HCT116 (cell line): ENCODE measurements around the gene ZNF318. TPM values are rescaled to one million over a fixed set of nuclear protein-coding genes. Genes with fewer than 3 reads are reported as not detected.

Experiments used
- ATAC-seq: fragments of 200-7000 bp; cut with Tn5 transposase; 2 replicates; pipeline ENCODE4 v1.9.1; 2020; ENCODE audit warnings: mild to moderate bottlenecking, moderate library complexity
- BruUV-seq: library from RNA; stranded (reverse); fragments of 400-500 nt; replicated peaks from 2 replicates; lab custom pipeline; 2021; lab: Mats Ljungman, UMichigan
- CTCF ChIA-PET: fragments of 300-600 bp; sonication (Branson Sonifier 250); formaldehyde crosslinking; loops from one replicate; lab custom pipeline; 2021; ENCODE audit warnings: antibody characterized with exemption; lab: Charles Lee
- POLR2A ChIA-PET: fragments of 300-600, 350-600 bp; sonication (Branson Sonifier 250); formaldehyde crosslinking; loops from one replicate; lab custom pipeline; 2021; ENCODE audit warnings: antibody characterized with exemption; lab: Charles Lee
- RAD21 ChIA-PET, 2 experiments: fragments of 300-600 bp; sonication (Branson Sonifier 250); formaldehyde crosslinking; loops; one replicate each; lab custom pipeline; 2023; ENCODE audit warnings: low total read pairs in 2 of 2; ENCODE audit not compliant: uncharacterized antibody in 2 of 2, unreplicated experiment in 2 of 2, low non-redundant PET in 1 of 2; lab: Charles Lee
- DNase-seq: peaks from one replicate; pipeline ENCODE4 v3.0.0-alpha.2; 2010; ENCODE audit warnings: low read depth, low spot score
- H2AFZ ChIP-seq: fragments of 200-600 bp; shearing (Covaris generic), sonication (generic); 2 replicates; pipeline ENCODE4 v1.6.1; 2017; ENCODE audit warnings: low read depth, mixed run types, mixed read lengths, antibody characterized with exemption, low read length; ENCODE audit not compliant: poor library complexity, severe bottlenecking
- H3K27ac ChIP-seq: 2 replicates; pipeline ENCODE4 v1.5.1; 2012; ENCODE audit warnings: low read depth, low read length
- H3K27me3 ChIP-seq: fragments of 200-600 bp; sonication (generic); 2 replicates; pipeline ENCODE4 v1.6.1; 2016; ENCODE audit warnings: mixed run types, low read length, mixed read lengths; ENCODE audit not compliant: insufficient read depth
- H3K36me3 ChIP-seq, 2 experiments: fragments of 200-500 bp in 1 of 2; fragments of 200-600 bp in 1 of 2; sonication (Bioruptor generic) in 1 of 2; sonication (generic) in 1 of 2; 2 replicates each; pipeline versions ENCODE4 v1.5.1 to v1.6.1; 2014 to 2016; ENCODE audit warnings: low read length in 2 of 2, inconsistent platforms in 1 of 2, mixed read lengths in 1 of 2, mixed run types in 1 of 2; ENCODE audit not compliant: insufficient read depth in 2 of 2, control insufficient read depth in 1 of 2
- H3K4me1 ChIP-seq, 2 experiments: fragments of 200-600 bp in 1 of 2; sonication (generic) in 1 of 2; 2 replicates each; pipeline versions ENCODE4 v1.5.1 to v1.6.1; 2012 to 2017; ENCODE audit warnings: low read length in 2 of 2, inconsistent platforms in 1 of 2, mild to moderate bottlenecking in 1 of 2, mixed read lengths in 1 of 2, mixed run types in 1 of 2, moderate library complexity in 1 of 2; ENCODE audit not compliant: insufficient read depth in 2 of 2, control insufficient read depth in 1 of 2
- H3K4me2 ChIP-seq: fragments of 200-600 bp; sonication (generic); 2 replicates; pipeline ENCODE4 v1.6.1; 2017; ENCODE audit warnings: mixed run types, low read length, mixed read lengths
- H3K4me3 ChIP-seq, 2 experiments: fragments of 200-600 bp in 1 of 2; sonication (generic) in 1 of 2; replicated peaks in 1 of 2; 2 replicates each; pipeline ENCODE4 v1.5.1; 2011 to 2016; ENCODE audit warnings: low read length in 2 of 2, control low read depth in 1 of 2, low read depth in 1 of 2, mild to moderate bottlenecking in 1 of 2, mixed read lengths in 1 of 2, mixed run types in 1 of 2
- H3K79me2 ChIP-seq: fragments of 200-600 bp; sonication (generic); 2 replicates; pipeline ENCODE4 v1.6.1; 2017; ENCODE audit warnings: mild to moderate bottlenecking, mixed run types, low read length, moderate library complexity, mixed read lengths; ENCODE audit not compliant: insufficient read depth
- H3K9ac ChIP-seq: fragments of 200-600 bp; sonication (generic); 2 replicates; pipeline ENCODE4 v1.6.1; 2016; ENCODE audit warnings: low read length, mixed read lengths
- H3K9me2 ChIP-seq: fragments of 200-600 bp; sonication (generic), shearing (Covaris generic); 2 replicates; pipeline ENCODE4 v1.6.1; 2017; ENCODE audit warnings: mixed run types, mild to moderate bottlenecking, moderate library complexity; ENCODE audit not compliant: insufficient read depth
- H3K9me3 ChIP-seq, 2 experiments: fragments of 200-500 bp in 1 of 2; fragments of 200-600 bp in 1 of 2; sonication (Bioruptor generic) in 1 of 2; sonication (generic) in 1 of 2; 2 replicates each; pipeline ENCODE4 v1.6.1; 2014 to 2017; ENCODE audit warnings: low read length in 2 of 2, mixed read lengths in 2 of 2, inconsistent platforms in 1 of 2, low read depth in 1 of 2, mild to moderate bottlenecking in 1 of 2, mixed run types in 1 of 2, moderate library complexity in 1 of 2; ENCODE audit not compliant: control insufficient read depth in 1 of 2, insufficient read depth in 1 of 2
- H4K20me1 ChIP-seq: fragments of 200-600 bp; sonication (generic), shearing (Covaris generic); 2 replicates; pipeline ENCODE4 v1.6.1; 2017; ENCODE audit warnings: mixed run types, mild to moderate bottlenecking, moderate library complexity; ENCODE audit not compliant: insufficient read depth
- CBX3 ChIP-seq: IDR thresholded peaks from 2 replicates; pipeline ENCODE4 v1.6.1; 2012; ENCODE audit warnings: low read depth
- EGR1 ChIP-seq: IDR thresholded peaks from 2 replicates; pipeline ENCODE4 v1.6.1; 2012; ENCODE audit warnings: low read depth
- ELF1 ChIP-seq: IDR thresholded peaks from 2 replicates; pipeline ENCODE4 v1.6.1; 2012; ENCODE audit warnings: low read depth, borderline replicate concordance
- EZH2 ChIP-seq: fragments of 200-600 bp; sonication (generic); IDR thresholded peaks from 2 replicates; pipeline ENCODE4 v1.6.1; 2017; ENCODE audit warnings: antibody characterized with exemption, mixed run types
- EZH2phosphoT487 ChIP-seq: fragments of 200-600 bp; IDR thresholded peaks from 2 replicates; pipeline ENCODE4 v1.6.1; 2018; ENCODE audit warnings: antibody characterized with exemption, borderline replicate concordance
- JUND ChIP-seq: IDR thresholded peaks from 2 replicates; pipeline ENCODE4 v1.6.1; 2012
- POLR2A ChIP-seq: IDR thresholded peaks from 2 replicates; pipeline ENCODE4 v1.7.0; 2011; ENCODE audit warnings: borderline replicate concordance; ENCODE audit not compliant: insufficient read depth, insufficient read length; ENCODE audit errors: extremely low read depth
- RAD21 ChIP-seq: IDR thresholded peaks from 2 replicates; pipeline ENCODE4 v1.6.1; 2012; ENCODE audit warnings: low read depth, mild to moderate bottlenecking
- SIN3A ChIP-seq: IDR thresholded peaks from 2 replicates; pipeline ENCODE4 v1.6.1; 2012; ENCODE audit warnings: low read depth
- SP1 ChIP-seq: IDR thresholded peaks from 2 replicates; pipeline ENCODE4 v1.6.1; 2012; ENCODE audit warnings: low read depth
- SRF ChIP-seq: IDR thresholded peaks from 2 replicates; pipeline ENCODE4 v1.6.1; 2012; ENCODE audit warnings: low read depth
- TCF7L2 ChIP-seq: IDR thresholded peaks from 2 replicates; pipeline ENCODE4 v1.7.0; 2011; ENCODE audit warnings: borderline replicate concordance, inconsistent platforms; ENCODE audit not compliant: insufficient read depth, insufficient read length; ENCODE audit errors: extremely low read depth
- YY1 ChIP-seq: IDR thresholded peaks from 2 replicates; pipeline ENCODE4 v1.6.1; 2011; ENCODE audit warnings: low read length, low read depth, moderate library complexity, mild to moderate bottlenecking; ENCODE audit not compliant: insufficient replicate concordance; ENCODE audit errors: extremely low read depth
- ZFX ChIP-seq: fragments of 450-650 bp; IDR thresholded peaks from 2 replicates; pipeline ENCODE4 v1.6.1; 2017
- ZNF274 ChIP-seq: fragments of 200-500 bp; sonication (Bioruptor generic); IDR thresholded peaks from 2 replicates; pipeline ENCODE4 v1.6.1; 2014; ENCODE audit warnings: mild to moderate bottlenecking, low read depth, low read length, inconsistent platforms
- intact Hi-C: fragments of 100-400 bp; cut with micrococcal nuclease; formaldehyde crosslinking; loops from 2 replicates; pipeline ENCODE4 v1.10.0; 2022
- total RNA-seq: library from RNA; stranded (reverse); gene quantifications from one replicate; pipeline ENCODE4 v1.2.1, GENCODE V29; 2021; ENCODE audit not compliant: unreplicated experiment
- TF ChIP-seq, protein P1 (sequence below), 3 experiments: fragments of 200-600 bp in 1 of 3; sonication (generic) in 1 of 3; IDR thresholded peaks in 2 of 3; conservative IDR thresholded peaks in 1 of 3; 2 replicates each; pipeline ENCODE4 v1.5.1; 2012 to 2017; ENCODE audit warnings: low read depth in 2 of 3, low read length in 2 of 3, antibody characterized with exemption in 1 of 3, borderline replicate concordance in 1 of 3, control low read depth in 1 of 3, mild to moderate bottlenecking in 1 of 3, mixed read lengths in 1 of 3, mixed run types in 1 of 3, moderate library complexity in 1 of 3; ENCODE audit not compliant: insufficient read depth in 1 of 3
- TF ChIP-seq, protein P2 (sequence below): IDR thresholded peaks from 2 replicates; pipeline ENCODE4 v1.6.1; 2012
- TF ChIP-seq, protein P3 (sequence below): IDR thresholded peaks from 2 replicates; pipeline ENCODE4 v1.6.1; 2011; ENCODE audit warnings: mild to moderate bottlenecking, low read length, moderate library complexity; ENCODE audit not compliant: insufficient replicate concordance; ENCODE audit errors: extremely low read depth
- TF ChIP-seq, protein P4 (sequence below): IDR thresholded peaks from 2 replicates; pipeline ENCODE4 v1.6.1; 2012
- TF ChIP-seq, protein P5 (sequence below): IDR thresholded peaks from 2 replicates; pipeline ENCODE4 v1.6.1; 2012; ENCODE audit warnings: low read depth

The ZNF318 gene
- total RNA-seq, 1 experiment from 2014 or later, result 15.2 TPM

DNA sequence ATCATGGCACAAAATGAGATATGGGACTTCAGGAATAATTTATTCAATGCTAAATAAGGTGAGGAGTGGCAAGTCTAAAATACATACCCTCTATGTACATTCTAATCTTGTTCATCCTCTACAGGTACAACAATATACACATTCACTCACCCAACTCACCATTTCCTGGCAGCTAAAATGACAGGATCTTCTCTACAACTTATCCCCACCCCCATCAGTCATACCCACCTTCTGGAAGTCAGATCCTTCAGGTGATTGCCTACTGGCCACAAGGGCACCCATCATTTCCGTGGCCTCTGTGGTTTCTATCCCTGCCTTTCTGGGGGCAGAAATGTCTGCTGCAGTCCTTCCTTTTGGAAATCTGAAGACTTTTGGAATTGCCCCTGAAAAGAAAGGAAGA, 38.0 kb downstream of the ZNF318 start:
- Histone ChIP-seq H3K27ac (no peak overlapping the region), H3K36me3 (no peaks in the 10 kb centered on the region), H3K4me2 (no peak overlapping the region), H3K4me3 (no peak overlapping the region), H2AFZ (no peak overlapping the region), H3K9me2 (no peaks in the 10 kb centered on the region), H3K79me2 (no peaks in the 10 kb centered on the region), H3K9ac (no peak overlapping the region), H3K9me3 (no peaks in the 10 kb centered on the region), H3K27me3 (no peaks in the 10 kb centered on the region), H4K20me1 (no peaks in the 10 kb centered on the region), H3K4me1 (peaks cover 4 to 14% of the 10 kb centered on the region in 2 experiments; a peak in 3 of 4 replicates)
- no peak for DNase-seq
- intact Hi-C loops, result no loop called here
- ChIA-PET RAD21 (no interaction called here), CTCF (no interaction called here), POLR2A (no interaction called here)
- no peak for ATAC-seq
- no TSS peak for BruUV-seq
- no peak for TF ChIP-seq ELF1
- no peak for TF ChIP-seq EGR1
- TF ChIP-seq, protein P1, sequence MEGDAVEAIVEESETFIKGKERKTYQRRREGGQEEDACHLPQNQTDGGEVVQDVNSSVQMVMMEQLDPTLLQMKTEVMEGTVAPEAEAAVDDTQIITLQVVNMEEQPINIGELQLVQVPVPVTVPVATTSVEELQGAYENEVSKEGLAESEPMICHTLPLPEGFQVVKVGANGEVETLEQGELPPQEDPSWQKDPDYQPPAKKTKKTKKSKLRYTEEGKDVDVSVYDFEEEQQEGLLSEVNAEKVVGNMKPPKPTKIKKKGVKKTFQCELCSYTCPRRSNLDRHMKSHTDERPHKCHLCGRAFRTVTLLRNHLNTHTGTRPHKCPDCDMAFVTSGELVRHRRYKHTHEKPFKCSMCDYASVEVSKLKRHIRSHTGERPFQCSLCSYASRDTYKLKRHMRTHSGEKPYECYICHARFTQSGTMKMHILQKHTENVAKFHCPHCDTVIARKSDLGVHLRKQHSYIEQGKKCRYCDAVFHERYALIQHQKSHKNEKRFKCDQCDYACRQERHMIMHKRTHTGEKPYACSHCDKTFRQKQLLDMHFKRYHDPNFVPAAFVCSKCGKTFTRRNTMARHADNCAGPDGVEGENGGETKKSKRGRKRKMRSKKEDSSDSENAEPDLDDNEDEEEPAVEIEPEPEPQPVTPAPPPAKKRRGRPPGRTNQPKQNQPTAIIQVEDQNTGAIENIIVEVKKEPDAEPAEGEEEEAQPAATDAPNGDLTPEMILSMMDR (IDR thresholded peaks at IDR 0.05 in 2 of 3, conservative IDR thresholded peaks at IDR 0.05 in 1 of 3; ENCODE audit: borderline replicate concordance in 1 of 3, insufficient read depth in 1 of 3, low read depth in 2 of 3, low read length in 2 of 3), result no peak
- no peak for TF ChIP-seq POLR2A
- TF ChIP-seq EZH2, result no peak
- TF ChIP-seq, protein P2, sequence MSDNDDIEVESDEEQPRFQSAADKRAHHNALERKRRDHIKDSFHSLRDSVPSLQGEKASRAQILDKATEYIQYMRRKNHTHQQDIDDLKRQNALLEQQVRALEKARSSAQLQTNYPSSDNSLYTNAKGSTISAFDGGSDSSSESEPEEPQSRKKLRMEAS, result no peak
- no peak for TF ChIP-seq ZNF274
- TF ChIP-seq, protein P3, sequence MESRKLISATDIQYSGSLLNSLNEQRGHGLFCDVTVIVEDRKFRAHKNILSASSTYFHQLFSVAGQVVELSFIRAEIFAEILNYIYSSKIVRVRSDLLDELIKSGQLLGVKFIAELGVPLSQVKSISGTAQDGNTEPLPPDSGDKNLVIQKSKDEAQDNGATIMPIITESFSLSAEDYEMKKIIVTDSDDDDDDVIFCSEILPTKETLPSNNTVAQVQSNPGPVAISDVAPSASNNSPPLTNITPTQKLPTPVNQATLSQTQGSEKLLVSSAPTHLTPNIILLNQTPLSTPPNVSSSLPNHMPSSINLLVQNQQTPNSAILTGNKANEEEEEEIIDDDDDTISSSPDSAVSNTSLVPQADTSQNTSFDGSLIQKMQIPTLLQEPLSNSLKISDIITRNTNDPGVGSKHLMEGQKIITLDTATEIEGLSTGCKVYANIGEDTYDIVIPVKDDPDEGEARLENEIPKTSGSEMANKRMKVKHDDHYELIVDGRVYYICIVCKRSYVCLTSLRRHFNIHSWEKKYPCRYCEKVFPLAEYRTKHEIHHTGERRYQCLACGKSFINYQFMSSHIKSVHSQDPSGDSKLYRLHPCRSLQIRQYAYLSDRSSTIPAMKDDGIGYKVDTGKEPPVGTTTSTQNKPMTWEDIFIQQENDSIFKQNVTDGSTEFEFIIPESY, result no peak
- TF ChIP-seq, protein P4, sequence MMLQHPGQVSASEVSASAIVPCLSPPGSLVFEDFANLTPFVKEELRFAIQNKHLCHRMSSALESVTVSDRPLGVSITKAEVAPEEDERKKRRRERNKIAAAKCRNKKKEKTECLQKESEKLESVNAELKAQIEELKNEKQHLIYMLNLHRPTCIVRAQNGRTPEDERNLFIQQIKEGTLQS, result no peak
- no peak for TF ChIP-seq JUND
- no peak for TF ChIP-seq SP1
- no peak for TF ChIP-seq YY1
- no peak for TF ChIP-seq TCF7L2
- no peak for TF ChIP-seq SIN3A
- TF ChIP-seq RAD21, result no peak
- no peak for TF ChIP-seq CBX3
- TF ChIP-seq, protein P5, sequence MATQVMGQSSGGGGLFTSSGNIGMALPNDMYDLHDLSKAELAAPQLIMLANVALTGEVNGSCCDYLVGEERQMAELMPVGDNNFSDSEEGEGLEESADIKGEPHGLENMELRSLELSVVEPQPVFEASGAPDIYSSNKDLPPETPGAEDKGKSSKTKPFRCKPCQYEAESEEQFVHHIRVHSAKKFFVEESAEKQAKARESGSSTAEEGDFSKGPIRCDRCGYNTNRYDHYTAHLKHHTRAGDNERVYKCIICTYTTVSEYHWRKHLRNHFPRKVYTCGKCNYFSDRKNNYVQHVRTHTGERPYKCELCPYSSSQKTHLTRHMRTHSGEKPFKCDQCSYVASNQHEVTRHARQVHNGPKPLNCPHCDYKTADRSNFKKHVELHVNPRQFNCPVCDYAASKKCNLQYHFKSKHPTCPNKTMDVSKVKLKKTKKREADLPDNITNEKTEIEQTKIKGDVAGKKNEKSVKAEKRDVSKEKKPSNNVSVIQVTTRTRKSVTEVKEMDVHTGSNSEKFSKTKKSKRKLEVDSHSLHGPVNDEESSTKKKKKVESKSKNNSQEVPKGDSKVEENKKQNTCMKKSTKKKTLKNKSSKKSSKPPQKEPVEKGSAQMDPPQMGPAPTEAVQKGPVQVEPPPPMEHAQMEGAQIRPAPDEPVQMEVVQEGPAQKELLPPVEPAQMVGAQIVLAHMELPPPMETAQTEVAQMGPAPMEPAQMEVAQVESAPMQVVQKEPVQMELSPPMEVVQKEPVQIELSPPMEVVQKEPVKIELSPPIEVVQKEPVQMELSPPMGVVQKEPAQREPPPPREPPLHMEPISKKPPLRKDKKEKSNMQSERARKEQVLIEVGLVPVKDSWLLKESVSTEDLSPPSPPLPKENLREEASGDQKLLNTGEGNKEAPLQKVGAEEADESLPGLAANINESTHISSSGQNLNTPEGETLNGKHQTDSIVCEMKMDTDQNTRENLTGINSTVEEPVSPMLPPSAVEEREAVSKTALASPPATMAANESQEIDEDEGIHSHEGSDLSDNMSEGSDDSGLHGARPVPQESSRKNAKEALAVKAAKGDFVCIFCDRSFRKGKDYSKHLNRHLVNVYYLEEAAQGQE, result no peak
- TF ChIP-seq EZH2phosphoT487, result no peak
- no peak for TF ChIP-seq ZFX
- TF ChIP-seq SRF, result no peak
- TF ChIP-seq, all 23 proteins: peak for 0
